ENCODE data around the gene SUCLG2. TPM values are rescaled to one million over a fixed set of nuclear protein-coding genes. Genes with fewer than 3 reads are reported as not detected.

Gene SUCLG2
- total and polyA plus RNA-seq, 12 donors: 28.3 to 122 (median 97.4) TPM

GRCh38 chr3:67517781-67518180 lies 136.6 kb downstream of the SUCLG2 start:
- no peak for DNase-seq
- Histone ChIP-seq H3K4me3 (no peak overlapping the region), H3K4me1 (peaks cover 0 to 5% (median 0%) of the 10 kb centered on the region in 9 donors), H3K27ac (no peak overlapping the region), H3K9me3 (no peaks in the 10 kb centered on the region), H3K36me3 (peaks cover 0 to 70% (median 8%) of the 10 kb centered on the region in 9 donors), H3K27me3 (no peaks in the 10 kb centered on the region)
- ATAC-seq: no peak
- WGBS, 2 donors: 91% methylated on average over 2 of the region's 2 CpGs
- TF ChIP-seq CTCF (IDR thresholded peaks at IDR 0.05): no peak
- intact Hi-C loops (cut with DNase I): no loop called here

- WGBS, 2 donors: 61 to 70% methylated on average over 2 of the region's 2 CpGs
- Histone ChIP-seq H3K9me3 (no peaks in the 10 kb centered on the region), H3K4me3 (no peak overlapping the region), H3K4me1 (peaks cover 0 to 5% (median 0%) of the 10 kb centered on the region in 9 donors), H3K36me3 (peaks cover 0 to 80% (median 8%) of the 10 kb centered on the region in 9 donors), H3K27ac (no peak overlapping the region), H3K27me3 (no peaks in the 10 kb centered on the region)
- DNase-seq (no peak), ATAC-seq (no peak)
- no peak for TF ChIP-seq CTCF (IDR thresholded peaks at IDR 0.05)
- intact Hi-C loops (cut with DNase I): no loop called here
Measured at GRCh38 chr3:67516496-67516895, 137.9 kb downstream of the SUCLG2 start.

GRCh38 chr3:67515778-67516177 lies 138.6 kb downstream of the SUCLG2 start:
- no peak for TF ChIP-seq CTCF (IDR thresholded peaks at IDR 0.05)
- H3K9me3 ChIP-seq: no peaks in the 10 kb centered on the region
- no peaks in the 10 kb centered on the region for H3K27me3 ChIP-seq
- peaks cover 0 to 5% (median 0%) of the 10 kb centered on the region in 9 donors for H3K4me1 ChIP-seq
- no peak for ATAC-seq
- no peak overlapping the region for H3K27ac ChIP-seq
- DNase-seq: no peak
- intact Hi-C loops (cut with DNase I): no loop called here
- H3K36me3 ChIP-seq: peaks cover 0 to 80% (median 8%) of the 10 kb centered on the region in 9 donors
- WGBS, 2 donors: 43 to 47% methylated on average over 3 of the region's 3 CpGs
- no peak overlapping the region for H3K4me3 ChIP-seq

- no peak for TF ChIP-seq CTCF (IDR thresholded peaks at IDR 0.05)
- 81 to 85% methylated on average over 4 of the region's 4 CpGs for WGBS, 2 donors
- intact Hi-C loops (cut with DNase I): no loop called here
Measured at GRCh38 chr3:67509471-67510075, 144.8 kb downstream of the SUCLG2 start.

More at GRCh38 chr3:67509471-67510075, 144.8 kb downstream of the SUCLG2 start:
- H3K27ac ChIP-seq: no peak overlapping the region
- no peaks in the 10 kb centered on the region for H3K9me3 ChIP-seq
- H3K4me3 ChIP-seq: no peak overlapping the region
- DNase-seq: peak in 1 of 2 donors; percentile 5
- peaks cover 0 to 8% (median 0%) of the 10 kb centered on the region in 9 donors for H3K4me1 ChIP-seq
- H3K27me3 ChIP-seq: no peaks in the 10 kb centered on the region
- peak in 3 of 8 donors; percentile 63 to 73 (median 66) for ATAC-seq
- H3K36me3 ChIP-seq: peaks cover 0 to 59% (median 5%) of the 10 kb centered on the region in 9 donors
